Upper lobe of left lung (tissue), 4 donors: ENCODE measurements around the gene HIKESHI.

Source experiments
- EP300 ChIP-seq, 4 donors: sonication (generic); formaldehyde crosslinking; IDR thresholded peaks; one replicate each; pipeline ENCODE4 v1.5.1; 2017; ENCODE audit warnings: antibody characterized with exemption in 4 of 4, control low read depth in 2 of 4
- POLR2AphosphoS5 ChIP-seq, 2 donors: sonication (generic); formaldehyde crosslinking; IDR thresholded peaks; one replicate each; pipeline ENCODE4 v1.5.1; 2017; ENCODE audit warnings: antibody characterized with exemption in 2 of 2
- TF ChIP-seq, protein P1 (sequence below), 6 experiments: fragments of 450-650 bp in 4 of 6; fragments of 200-600 bp in 2 of 6; sonication (generic) in 2 of 6; IDR thresholded peaks; one replicate each; pipeline ENCODE4 v1.5.1; 2016 to 2019; ENCODE audit warnings: antibody characterized with exemption in 6 of 6

DNA sequence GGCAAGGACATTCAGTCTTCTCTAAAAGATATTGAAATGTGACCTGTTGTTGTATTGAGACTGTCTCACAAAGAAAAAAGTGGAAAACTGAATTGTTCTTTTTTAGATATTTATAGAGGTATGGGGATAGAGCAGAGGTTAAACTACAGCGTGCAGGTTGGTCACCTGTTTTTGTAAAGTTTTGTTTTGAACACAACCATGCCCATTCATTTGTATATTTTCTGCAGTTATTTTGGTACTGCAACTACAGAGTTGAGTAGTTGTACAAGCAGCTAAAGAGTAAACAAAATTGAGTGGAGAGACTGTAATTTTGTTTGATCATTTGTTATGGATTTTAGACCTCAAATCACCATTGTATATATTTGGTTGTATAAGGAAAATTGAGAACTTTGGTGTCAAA lies 46.1 kb upstream of the HIKESHI start:
- TF ChIP-seq, protein P1, sequence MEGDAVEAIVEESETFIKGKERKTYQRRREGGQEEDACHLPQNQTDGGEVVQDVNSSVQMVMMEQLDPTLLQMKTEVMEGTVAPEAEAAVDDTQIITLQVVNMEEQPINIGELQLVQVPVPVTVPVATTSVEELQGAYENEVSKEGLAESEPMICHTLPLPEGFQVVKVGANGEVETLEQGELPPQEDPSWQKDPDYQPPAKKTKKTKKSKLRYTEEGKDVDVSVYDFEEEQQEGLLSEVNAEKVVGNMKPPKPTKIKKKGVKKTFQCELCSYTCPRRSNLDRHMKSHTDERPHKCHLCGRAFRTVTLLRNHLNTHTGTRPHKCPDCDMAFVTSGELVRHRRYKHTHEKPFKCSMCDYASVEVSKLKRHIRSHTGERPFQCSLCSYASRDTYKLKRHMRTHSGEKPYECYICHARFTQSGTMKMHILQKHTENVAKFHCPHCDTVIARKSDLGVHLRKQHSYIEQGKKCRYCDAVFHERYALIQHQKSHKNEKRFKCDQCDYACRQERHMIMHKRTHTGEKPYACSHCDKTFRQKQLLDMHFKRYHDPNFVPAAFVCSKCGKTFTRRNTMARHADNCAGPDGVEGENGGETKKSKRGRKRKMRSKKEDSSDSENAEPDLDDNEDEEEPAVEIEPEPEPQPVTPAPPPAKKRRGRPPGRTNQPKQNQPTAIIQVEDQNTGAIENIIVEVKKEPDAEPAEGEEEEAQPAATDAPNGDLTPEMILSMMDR (IDR thresholded peaks at IDR 0.05) = no peak
- no peak for TF ChIP-seq EP300 (IDR thresholded peaks at IDR 0.05)
- no peak for TF ChIP-seq POLR2AphosphoS5 (IDR thresholded peaks at IDR 0.05)
